ENCODE results near the gene FOXS1. TPM values are rescaled to one million over a fixed set of nuclear protein-coding genes. Genes with fewer than 3 reads are reported as not detected.

The FOXS1 gene
- total RNA-seq = not detected in 2 replicates

GRCh38 chr20:31845300-31845863 is at the start of gene FOXS1:
Gene FOXS1 (minus strand): TSS chr20:31845604. CDS start chr20:31845542, 62 bp downstream.
- Mint-ChIP-seq H3K27me3 (ENCODE audit: low read depth) (peaks cover 6% of the 10 kb centered on the region), H3K4me1 (ENCODE audit: low read depth) (no peaks in the 10 kb centered on the region), H3K36me3 (ENCODE audit: low read depth) (no peaks in the 10 kb centered on the region), H3K4me3 (ENCODE audit: low read depth) (no peak within 1 kb of the TSS), H3K27ac (no peak within 1 kb of the TSS), H3K9me3 (no peaks in the 10 kb centered on the region)
- no peak for DNase-seq (ENCODE audit: low spot score)
- intact Hi-C loops (cut with micrococcal nuclease) = no loop called here

- Mint-ChIP-seq H3K36me3 (ENCODE audit: low read depth) (no peaks in the 10 kb centered on the region), H3K4me3 (ENCODE audit: low read depth) (no peak overlapping the region), H3K9me3 (no peaks in the 10 kb centered on the region), H3K27me3 (ENCODE audit: low read depth) (peaks cover 6% of the 10 kb centered on the region), H3K27ac (no peak overlapping the region), H3K4me1 (ENCODE audit: low read depth) (peaks cover 3% of the 10 kb centered on the region)
- intact Hi-C loops (cut with micrococcal nuclease) = no loop called here
- DNase-seq (ENCODE audit: low spot score) = no peak
Measured at GRCh38 chr20:31890646-31891045, 45.2 kb upstream of the FOXS1 start.

GRCh38 chr20:31883829-31884228 is 38.4 kb upstream of the FOXS1 start:
- Mint-ChIP-seq H3K4me3 (ENCODE audit: low read depth) (no peak overlapping the region), H3K4me1 (ENCODE audit: low read depth) (peaks cover 11% of the 10 kb centered on the region), H3K9me3 (no peaks in the 10 kb centered on the region), H3K36me3 (ENCODE audit: low read depth) (no peaks in the 10 kb centered on the region), H3K27ac (no peak overlapping the region), H3K27me3 (ENCODE audit: low read depth) (peaks cover 16% of the 10 kb centered on the region)
- intact Hi-C loops (cut with micrococcal nuclease) = no loop called here
- DNase-seq (ENCODE audit: low spot score) = no peak

- intact Hi-C loops (cut with micrococcal nuclease) = no loop called here
- Mint-ChIP-seq H3K27ac (no peak overlapping the region), H3K4me1 (ENCODE audit: low read depth) (peaks cover 11% of the 10 kb centered on the region), H3K27me3 (ENCODE audit: low read depth) (peaks cover 25% of the 10 kb centered on the region), H3K36me3 (ENCODE audit: low read depth) (no peaks in the 10 kb centered on the region), H3K9me3 (no peaks in the 10 kb centered on the region), H3K4me3 (ENCODE audit: low read depth) (no peak overlapping the region)
- no peak for DNase-seq (ENCODE audit: low spot score)
Measured at GRCh38 chr20:31881945-31882344, 36.5 kb upstream of the FOXS1 start.

GRCh38 chr20:31879143-31879987 is 34.0 kb upstream of the FOXS1 start:
- no peaks in the 10 kb centered on the region for H3K36me3 Mint-ChIP-seq (ENCODE audit: low read depth)
- intact Hi-C loops (cut with micrococcal nuclease) = no loop called here
- H3K27me3 Mint-ChIP-seq (ENCODE audit: low read depth) = peaks cover 36% of the 10 kb centered on the region
- H3K27ac Mint-ChIP-seq = peak overlapping the region; percentile 62
- peaks cover 11% of the 10 kb centered on the region for H3K4me1 Mint-ChIP-seq (ENCODE audit: low read depth)
- no peaks in the 10 kb centered on the region for H3K9me3 Mint-ChIP-seq
- DNase-seq (ENCODE audit: low spot score) = peak; percentile 75
- peak overlapping the region; percentile 87 for H3K4me3 Mint-ChIP-seq (ENCODE audit: low read depth)

- intact Hi-C loops (cut with micrococcal nuclease) = no loop called here
Measured at GRCh38 chr20:31877684-31878083, 32.3 kb upstream of the FOXS1 start.

GRCh38 chr20:31875671-31876070 is 30.3 kb upstream of the FOXS1 start:
- Mint-ChIP-seq H3K27ac (no peak overlapping the region), H3K9me3 (no peaks in the 10 kb centered on the region), H3K27me3 (ENCODE audit: low read depth) (peaks cover 58% of the 10 kb centered on the region), H3K4me1 (ENCODE audit: low read depth) (peaks cover 14% of the 10 kb centered on the region), H3K36me3 (ENCODE audit: low read depth) (no peaks in the 10 kb centered on the region), H3K4me3 (ENCODE audit: low read depth) (no peak overlapping the region)
- no peak for DNase-seq (ENCODE audit: low spot score)
- intact Hi-C loops (cut with micrococcal nuclease) = no loop called here

More at GRCh38 chr20:31877684-31878083, 32.3 kb upstream of the FOXS1 start:
- Mint-ChIP-seq H3K27ac (no peak overlapping the region), H3K36me3 (ENCODE audit: low read depth) (no peaks in the 10 kb centered on the region), H3K4me1 (ENCODE audit: low read depth) (peaks cover 11% of the 10 kb centered on the region), H3K4me3 (ENCODE audit: low read depth) (no peak overlapping the region), H3K27me3 (ENCODE audit: low read depth) (peaks cover 46% of the 10 kb centered on the region), H3K9me3 (no peaks in the 10 kb centered on the region)
- no peak for DNase-seq (ENCODE audit: low spot score)

GRCh38 chr20:31872406-31872805 is 27.0 kb upstream of the FOXS1 start:
- Mint-ChIP-seq H3K4me3 (ENCODE audit: low read depth) (no peak overlapping the region), H3K27ac (no peak overlapping the region), H3K36me3 (ENCODE audit: low read depth) (no peaks in the 10 kb centered on the region), H3K27me3 (ENCODE audit: low read depth) (peaks cover 62% of the 10 kb centered on the region), H3K9me3 (no peaks in the 10 kb centered on the region), H3K4me1 (ENCODE audit: low read depth) (peaks cover 9% of the 10 kb centered on the region)
- intact Hi-C loops (cut with micrococcal nuclease) = no loop called here
- DNase-seq (ENCODE audit: low spot score) = no peak

- DNase-seq (ENCODE audit: low spot score) = no peak
- Mint-ChIP-seq H3K27me3 (ENCODE audit: low read depth) (peaks cover 64% of the 10 kb centered on the region), H3K27ac (no peak overlapping the region)
Measured at GRCh38 chr20:31871618-31871954, 26.2 kb upstream of the FOXS1 start.

GRCh38 chr20:31870726-31871617 is 25.6 kb upstream of the FOXS1 start:
- no peak for DNase-seq (ENCODE audit: low spot score)
- intact Hi-C loops (cut with micrococcal nuclease) = no loop called here
- H3K4me3 Mint-ChIP-seq (ENCODE audit: low read depth) = peak overlapping the region; percentile 34
- H3K36me3 Mint-ChIP-seq (ENCODE audit: low read depth) = no peaks in the 10 kb centered on the region
- no peak overlapping the region for H3K27ac Mint-ChIP-seq
- H3K27me3 Mint-ChIP-seq (ENCODE audit: low read depth) = peaks cover 64% of the 10 kb centered on the region
- no peaks in the 10 kb centered on the region for H3K9me3 Mint-ChIP-seq
- H3K4me1 Mint-ChIP-seq (ENCODE audit: low read depth) = peaks cover 9% of the 10 kb centered on the region

More at GRCh38 chr20:31871618-31871954, 26.2 kb upstream of the FOXS1 start:
- peaks cover 9% of the 10 kb centered on the region for H3K4me1 Mint-ChIP-seq (ENCODE audit: low read depth)
- H3K4me3 Mint-ChIP-seq (ENCODE audit: low read depth) = no peak overlapping the region
- intact Hi-C loops (cut with micrococcal nuclease) = no loop called here
- no peaks in the 10 kb centered on the region for H3K36me3 Mint-ChIP-seq (ENCODE audit: low read depth)
- H3K9me3 Mint-ChIP-seq = no peaks in the 10 kb centered on the region

- DNase-seq (ENCODE audit: low spot score) = no peak
- Mint-ChIP-seq H3K27ac (no peak within 1 kb of the TSS), H3K36me3 (ENCODE audit: low read depth) (no peaks in the 10 kb centered on the region), H3K4me1 (ENCODE audit: low read depth) (peaks cover 9% of the 10 kb centered on the region), H3K4me3 (ENCODE audit: low read depth) (peak within 1 kb of the TSS; percentile 40), H3K27me3 (ENCODE audit: low read depth) (peaks cover 59% of the 10 kb centered on the region), H3K9me3 (no peaks in the 10 kb centered on the region)
- intact Hi-C loops (cut with micrococcal nuclease) = no loop called here
Measured at GRCh38 chr20:31869942-31870725, 24.7 kb upstream of the FOXS1 start, which contains the start of the genes DUSP15 and TTLL9. Gene DUSP15 (minus strand): TSS chr20:31870527. CDS start chr20:31870337, 190 bp downstream. Gene TTLL9 (plus strand): TSS chr20:31870634. CDS start chr20:31871127, 493 bp downstream.

- no peak for DNase-seq (ENCODE audit: low spot score)
- Mint-ChIP-seq H3K4me3 (ENCODE audit: low read depth) (peak overlapping the region; percentile 40), H3K27ac (no peak overlapping the region), H3K4me1 (ENCODE audit: low read depth) (peaks cover 9% of the 10 kb centered on the region), H3K27me3 (ENCODE audit: low read depth) (peaks cover 54% of the 10 kb centered on the region), H3K9me3 (no peaks in the 10 kb centered on the region), H3K36me3 (ENCODE audit: low read depth) (no peaks in the 10 kb centered on the region)
- intact Hi-C loops (cut with micrococcal nuclease) = no loop called here
Measured at GRCh38 chr20:31869673-31869941, 24.2 kb upstream of the FOXS1 start.

All from activated T-helper 2 cell treated with anti-CD3 and anti-CD28 coated beads, Interferon-gamma antibody, Interleukin-2, Interleukin-4, amounts not matched to agents 10 μg/mL and 5 μg/mL and 100 μg/mL, durations not matched to agents 14 hours and 24 hours and 36 hours (primary cell).